ENCODE results near the gene RNLS.
"Not testable (repeated sequence)": the region's sequence is repeated elsewhere in the genome, so short reads cannot be mapped to it uniquely, and the experiment has no call there.

The RNLS gene

DNA sequence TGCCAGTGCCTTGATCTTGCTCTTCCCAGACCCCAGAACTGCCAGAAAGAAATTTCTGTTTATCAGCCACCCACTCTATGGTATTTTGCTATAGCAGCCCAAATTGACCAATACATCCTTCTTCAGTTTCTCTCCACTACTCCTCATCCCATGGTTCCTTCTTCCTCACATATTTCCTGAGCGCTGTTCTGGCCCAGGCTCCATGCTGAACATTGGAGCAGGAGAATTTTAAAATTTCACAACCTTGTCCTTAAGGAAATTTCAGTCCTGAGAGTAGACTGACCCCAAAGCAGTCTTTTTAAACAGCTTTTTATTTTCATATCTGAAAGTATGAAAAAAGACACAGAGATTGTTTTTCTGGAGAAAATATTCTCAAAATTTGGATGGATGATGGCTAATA, 297.1 kb downstream of the RNLS start:
- DNase-seq = no peak

DNA sequence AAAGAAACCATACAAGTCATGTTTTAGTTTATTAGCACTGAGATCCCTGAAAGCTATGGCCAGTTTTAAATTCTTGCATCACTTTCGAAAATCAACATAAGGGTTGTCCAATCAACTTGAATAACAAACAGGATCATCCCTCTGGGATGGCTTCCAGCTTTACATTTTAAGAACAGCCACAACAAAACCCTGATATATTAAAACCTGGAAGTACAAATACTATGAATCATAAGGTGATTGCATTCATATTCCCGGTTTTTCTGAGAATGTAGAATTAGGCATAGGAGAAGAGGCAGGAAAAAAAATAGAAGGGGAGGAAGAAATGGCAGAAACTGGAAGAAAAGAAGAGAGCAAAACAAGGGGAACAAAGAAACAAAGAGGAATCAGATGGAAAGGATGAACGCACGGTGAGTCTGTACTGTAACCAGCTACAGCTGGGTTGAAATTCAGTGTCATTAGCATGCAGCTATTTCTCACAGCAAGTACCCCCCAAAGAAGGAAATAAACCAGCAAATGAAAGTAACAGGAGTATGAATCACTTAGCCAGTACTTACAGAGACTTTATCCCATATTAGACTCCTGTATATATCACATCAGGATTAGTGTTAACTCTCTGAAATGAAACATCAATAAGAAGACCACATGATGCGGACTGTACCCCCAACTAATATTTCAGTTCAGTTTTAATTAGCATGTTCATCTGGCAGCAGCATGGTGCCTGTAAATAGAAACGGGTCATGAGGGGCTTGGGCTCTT, 301.3 kb downstream of the RNLS start:
- no peak for DNase-seq

GRCh38 chr10:88280518-88280917, 302.6 kb downstream of the RNLS start:
- DNase-seq = no peak

GRCh38 chr10:88278912-88279311, 304.2 kb downstream of the RNLS start:
- no peak for DNase-seq

- DNase-seq = not testable (repeated sequence)
Observed at GRCh38 chr10:88276945-88277344, 306.2 kb downstream of the RNLS start.

- DNase-seq = no peak
Observed at GRCh38 chr10:88274286-88274685, 308.8 kb downstream of the RNLS start.

DNA sequence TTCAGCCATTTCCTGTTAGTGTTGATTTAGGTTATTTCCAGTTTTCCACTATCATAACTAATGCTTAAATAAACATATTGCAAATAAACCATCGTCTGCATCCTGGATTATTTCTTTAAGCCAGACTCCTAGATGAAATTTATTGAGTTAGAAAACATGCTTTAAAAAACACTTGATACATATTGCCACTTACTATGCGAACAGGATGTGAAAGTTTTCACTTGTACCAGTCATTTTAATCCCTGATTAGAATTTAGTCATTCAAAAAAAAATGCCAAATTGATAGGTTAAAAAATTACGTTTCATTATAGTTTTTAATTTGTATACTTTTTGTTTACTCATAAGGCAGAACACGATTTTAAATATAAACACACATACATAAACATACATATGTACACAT, 309.6 kb downstream of the RNLS start:
- no peak for DNase-seq

- no peak for DNase-seq
Observed at GRCh38 chr10:88271761-88272543, 311.2 kb downstream of the RNLS start.

- no peak for DNase-seq
Observed at GRCh38 chr10:88270871-88271713, 312.0 kb downstream of the RNLS start.

- DNase-seq = no peak
Observed at GRCh38 chr10:88270061-88270808, 312.9 kb downstream of the RNLS start.

DNA sequence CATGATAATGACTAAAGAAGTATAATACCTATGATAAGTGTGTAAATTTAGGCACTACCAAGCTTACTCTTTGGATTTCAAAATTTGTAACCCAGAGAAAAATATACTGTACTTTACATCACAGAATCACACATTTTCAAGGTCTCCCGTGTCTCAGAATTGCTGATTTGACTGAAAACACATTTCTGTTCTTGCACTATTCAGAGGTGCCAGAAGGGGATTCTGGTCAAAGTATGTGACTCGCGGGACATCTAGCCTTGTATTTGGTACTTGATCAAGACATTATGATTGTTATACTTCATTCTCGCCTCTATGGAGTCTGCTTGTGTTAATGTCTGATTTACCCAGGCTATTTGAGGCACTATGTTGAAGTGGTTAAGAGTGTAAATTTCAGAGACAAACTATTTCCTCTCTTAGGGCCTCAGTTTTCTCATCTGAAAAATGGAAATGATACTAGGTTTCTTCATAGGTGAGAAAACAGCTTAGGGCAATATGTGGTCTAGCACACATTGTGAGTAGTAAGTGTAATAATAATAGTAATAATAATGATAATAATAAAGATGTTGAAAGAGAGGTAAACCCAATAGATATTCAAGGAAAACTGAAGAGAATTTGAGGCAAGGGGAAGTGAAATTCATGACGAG, 320.4 kb downstream of the RNLS start:
- no peak for DNase-seq

- no peak for DNase-seq
Observed at GRCh38 chr10:88261152-88261551, 322.0 kb downstream of the RNLS start.

GRCh38 chr10:88260329-88261051, 322.6 kb downstream of the RNLS start:
- no peak for DNase-seq

DNA sequence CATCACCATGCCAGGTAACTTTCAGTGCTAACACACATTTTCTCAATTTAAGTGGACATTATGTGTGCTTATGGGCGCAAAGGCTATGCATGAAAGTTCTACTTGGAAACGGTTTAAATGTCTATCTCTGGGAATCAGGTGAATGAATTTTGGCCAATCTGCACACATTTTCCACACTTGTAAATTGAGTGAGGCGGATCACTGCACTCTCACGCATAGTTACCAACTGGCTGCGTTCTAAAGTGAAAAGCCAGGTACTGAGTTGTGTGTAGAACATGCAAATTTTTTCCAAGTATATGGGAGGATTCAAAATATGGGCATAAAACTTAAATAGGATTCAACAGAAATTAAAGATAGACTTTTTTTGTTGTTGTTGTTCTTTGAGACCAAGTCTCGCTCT, 323.7 kb downstream of the RNLS start:
- DNase-seq = no peak

- DNase-seq = no peak
Observed at GRCh38 chr10:88256886-88257285, 326.2 kb downstream of the RNLS start.

DNA sequence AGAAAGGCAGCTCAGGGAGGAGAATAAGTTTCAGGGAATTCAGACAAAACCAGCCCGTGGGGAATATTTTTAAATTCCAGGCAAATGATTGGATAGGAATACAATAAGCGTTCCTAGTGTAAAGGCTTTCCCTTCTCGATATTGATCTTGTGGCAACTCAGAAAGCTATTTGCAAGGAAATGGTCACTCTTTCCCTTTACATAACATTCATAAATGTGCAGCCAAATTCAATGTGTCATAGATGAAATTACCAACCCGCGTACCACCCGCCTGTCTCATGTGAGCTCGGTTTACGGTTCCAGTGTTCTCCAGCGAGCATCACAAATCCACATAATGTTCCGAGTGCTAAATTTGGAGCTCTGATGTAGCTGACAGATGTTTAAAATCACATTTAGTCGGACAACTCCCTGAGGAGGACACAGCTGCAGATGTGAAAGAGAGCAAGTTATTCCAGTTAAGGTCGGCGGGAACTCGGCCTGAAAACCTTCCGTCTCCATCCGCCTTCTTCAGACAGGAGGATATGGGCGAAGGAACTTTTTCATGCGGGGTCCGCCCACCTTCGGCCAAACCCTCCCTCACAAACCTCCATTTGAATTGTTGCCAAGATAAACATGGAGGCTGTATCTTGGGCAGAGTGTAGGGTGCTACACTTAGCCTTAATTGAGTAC, 327.0 kb downstream of the RNLS start:
- DNase-seq = no peak

DNA sequence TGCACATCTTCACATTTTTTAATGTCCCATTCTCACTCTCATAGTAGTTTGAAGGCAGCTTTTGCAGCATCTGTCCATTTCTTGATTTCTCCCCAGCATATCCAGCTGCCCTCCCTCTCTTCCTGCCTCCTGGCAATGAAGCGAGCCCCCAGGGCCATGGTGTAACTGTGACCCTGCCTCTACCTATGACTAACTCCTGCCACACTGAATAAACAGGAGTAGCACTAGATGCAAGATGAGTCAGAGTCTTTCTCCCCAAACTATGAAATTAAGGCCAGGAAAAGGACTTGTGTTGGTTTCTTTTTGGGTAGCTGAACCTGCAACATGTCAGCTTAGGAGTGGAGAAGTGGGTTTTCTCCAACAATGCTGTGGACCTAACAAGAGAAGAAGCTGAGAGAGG, 329.0 kb downstream of the RNLS start:
- DNase-seq = no peak

DNA sequence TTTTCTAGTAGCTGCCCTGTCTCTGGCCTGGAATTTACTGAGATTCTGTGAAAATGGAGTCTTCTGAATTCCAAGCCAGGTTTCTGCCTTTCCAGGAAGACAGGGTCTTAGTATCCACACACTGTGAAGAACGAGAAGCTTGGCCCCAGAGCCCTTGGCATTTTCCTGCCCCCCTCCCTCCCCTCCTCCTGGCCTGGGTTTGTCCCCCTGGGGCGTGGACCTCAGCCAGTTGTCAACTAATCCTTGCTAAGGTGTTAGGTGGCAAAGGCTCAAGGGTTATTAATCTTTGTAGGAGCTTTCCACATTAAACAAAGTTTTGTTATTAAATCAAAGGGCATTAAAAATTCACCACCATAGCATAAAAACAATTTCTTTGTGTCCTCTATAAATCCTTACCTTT, 329.5 kb downstream of the RNLS start:
- no peak for DNase-seq

DNA sequence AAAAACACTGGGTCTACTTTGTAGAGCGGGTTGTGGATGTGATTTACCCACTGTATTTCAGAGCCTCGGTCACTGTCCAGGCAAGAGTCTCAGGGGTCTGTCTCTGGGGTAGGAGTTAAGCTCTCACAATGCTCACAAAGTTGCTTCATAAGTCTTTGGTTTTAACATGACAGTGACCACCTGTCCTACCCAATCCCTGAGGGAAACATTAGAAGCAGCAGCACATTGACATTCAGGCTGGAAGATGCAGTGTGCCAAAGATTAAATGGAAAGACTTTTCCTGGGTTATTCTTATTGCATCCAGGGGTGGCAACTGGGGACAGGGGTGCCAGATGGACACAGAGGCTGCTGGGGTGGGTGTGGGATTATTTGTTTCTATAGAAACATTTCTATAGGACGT, 330.0 kb downstream of the RNLS start:
- no peak for DNase-seq

DNA sequence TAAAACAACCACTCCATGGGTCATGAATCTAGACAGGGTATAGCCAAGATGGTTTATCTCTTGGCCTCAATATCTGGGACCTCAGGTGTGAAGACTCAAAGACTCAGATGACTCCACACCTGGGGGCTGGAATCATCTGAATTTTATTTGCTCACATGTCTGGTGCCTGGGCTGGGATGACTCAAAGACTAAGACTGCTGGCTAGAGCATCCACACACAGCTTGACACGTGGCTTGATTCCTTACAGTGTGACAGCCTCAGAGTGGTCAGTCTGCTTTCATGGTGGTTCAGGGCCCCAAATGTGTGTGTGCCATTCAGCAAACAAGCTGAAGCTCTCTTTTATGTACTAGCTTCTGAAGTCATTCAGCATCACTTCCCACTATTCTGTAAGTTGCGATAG, 333.7 kb downstream of the RNLS start:
- no peak for DNase-seq

DNA sequence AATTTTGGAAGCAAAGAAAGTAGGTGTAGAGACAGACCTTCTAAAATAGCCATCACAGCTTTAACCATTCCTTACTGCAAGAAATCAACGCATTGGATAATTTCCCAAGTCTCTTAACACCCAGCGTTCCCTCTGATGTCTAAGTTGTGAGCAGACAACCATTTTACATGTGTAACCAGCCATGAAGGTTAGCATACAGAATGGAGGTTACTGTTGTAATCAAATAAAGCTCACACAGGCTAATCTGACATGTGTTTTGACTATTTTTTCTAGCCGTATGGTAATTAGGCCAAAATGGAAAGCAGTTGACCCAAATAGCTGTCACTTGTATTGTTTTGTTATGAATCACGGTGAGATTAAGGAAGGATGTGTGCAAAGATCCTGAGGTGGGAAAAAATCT, 336.4 kb downstream of the RNLS start:
- DNase-seq = no peak

All from NCI-H2029 (cell line).